ENCODE data around the gene KIF14. TPM values are rescaled to one million over a fixed set of nuclear protein-coding genes. Genes with fewer than 3 reads are reported as not detected.
"Not testable (repeated sequence)": the region's sequence is repeated elsewhere in the genome, so short reads cannot be mapped to it uniquely, and the experiment has no call there.

KIF14 gene
- total and polyA plus RNA-seq, 2 donors (not counting 3 experiments of a cell fraction or from before 2014, with no cell fraction given), result 1.5 to 13.8 TPM

- H3K27ac ChIP-seq (ENCODE audit: insufficient read depth, low read depth, low read length), result no peak overlapping the region
- intact Hi-C loops (cut with micrococcal nuclease), result no loop called here
- CTCF ChIA-PET, result interaction anchor here (1.7 kb wide), 1 partner anchor 9 kb away, joined by 10 read pairs; no protein-coding TSS in a partner anchor
Measured at GRCh38 chr1:200631375-200631774, 10.8 kb upstream of the KIF14 start.

DNA sequence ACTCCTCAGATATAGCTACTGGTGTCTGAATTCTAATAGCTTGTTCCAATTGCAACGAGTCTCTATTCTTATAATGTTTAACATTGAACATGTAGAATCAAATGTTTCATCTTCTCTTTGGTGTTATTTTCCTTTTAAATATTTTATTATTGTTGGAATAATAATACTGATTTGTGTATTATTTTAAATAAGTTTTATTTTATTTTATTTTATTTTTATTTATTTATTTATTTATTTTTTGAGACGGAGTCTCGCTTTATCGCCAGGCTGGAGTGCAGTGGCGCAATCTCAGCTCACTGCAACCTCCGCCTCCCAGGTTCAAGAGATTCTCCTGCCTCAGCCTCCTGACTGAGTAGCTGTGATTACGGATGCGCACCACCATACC lies 10.0 kb upstream of the KIF14 start:
- H3K9me3 ChIP-seq (replicated peaks; ENCODE audit: control insufficient read depth, insufficient read depth, low read length); H3K27ac ChIP-seq (ENCODE audit: insufficient read depth, low read depth, low read length); H3K4me1 ChIP-seq (ENCODE audit: control insufficient read depth, extremely low read depth, insufficient read depth, low read length); H3K4me3 ChIP-seq (replicated peaks in 1 of 3; ENCODE audit: insufficient read depth in 1 of 3, low read depth in 1 of 3, low read length in 3 of 3); DNase-seq (ENCODE audit: low read depth, low spot score); H4K20me1 ChIP-seq (replicated peaks; ENCODE audit: control insufficient read depth, extremely low read depth, insufficient read depth, low read length); H3K27me3 ChIP-seq (ENCODE audit: control insufficient read depth in 2 of 2, insufficient read depth in 2 of 2, low read length in 2 of 2); dilution Hi-C loops (cut with MboI; ENCODE audit: extremely low pct_ligation_motif_present, low sequenced_read_pairs); H2AFZ ChIP-seq (ENCODE audit: low read depth, low read length); H3K9me1 ChIP-seq (replicated peaks; ENCODE audit: control insufficient read depth, extremely low read depth, insufficient read depth, low read length); POLR2A ChIA-PET; H3K4me2 ChIP-seq (ENCODE audit: insufficient read depth, low read length); intact Hi-C loops (cut with micrococcal nuclease); H3K36me3 ChIP-seq (ENCODE audit: control insufficient read depth in 2 of 2, extremely low read depth in 1 of 2, insufficient read depth in 2 of 2, low read length in 2 of 2); H3K9ac ChIP-seq (replicated peaks; ENCODE audit: extremely low read depth, insufficient read depth, low read length); H3K79me2 ChIP-seq (ENCODE audit: control insufficient read depth, insufficient read depth, low read length); FAIRE-seq; BruUV-seq (replicated peaks): not testable (repeated sequence)
- CTCF ChIA-PET, result interaction anchor here (1.7 to 1.9 kb wide), 2 partner anchors 8 to 173 kb away, joined by 6 to 10 read pairs; no protein-coding TSS in a partner anchor

More at GRCh38 chr1:200631375-200631774, 10.8 kb upstream of the KIF14 start:
- POLR2A ChIA-PET, result no interaction called here
- no TSS peak for BruUV-seq (replicated peaks)
- Histone ChIP-seq H3K4me3 (replicated peaks in 1 of 3; ENCODE audit: insufficient read depth in 1 of 3, low read depth in 1 of 3, low read length in 3 of 3) (no peak overlapping the region), H3K36me3 (ENCODE audit: control insufficient read depth in 2 of 2, extremely low read depth in 1 of 2, insufficient read depth in 2 of 2, low read length in 2 of 2) (no peaks in the 10 kb centered on the region), H3K9ac (replicated peaks; ENCODE audit: extremely low read depth, insufficient read depth, low read length) (no peak overlapping the region), H4K20me1 (replicated peaks; ENCODE audit: control insufficient read depth, extremely low read depth, insufficient read depth, low read length) (no peaks in the 10 kb centered on the region), H3K4me2 (ENCODE audit: insufficient read depth, low read length) (no peak overlapping the region), H2AFZ (ENCODE audit: low read depth, low read length) (no peak overlapping the region), H3K9me3 (replicated peaks; ENCODE audit: control insufficient read depth, insufficient read depth, low read length) (no peaks in the 10 kb centered on the region), H3K79me2 (ENCODE audit: control insufficient read depth, insufficient read depth, low read length) (no peaks in the 10 kb centered on the region), H3K9me1 (replicated peaks; ENCODE audit: control insufficient read depth, extremely low read depth, insufficient read depth, low read length) (no peaks in the 10 kb centered on the region), H3K4me1 (ENCODE audit: control insufficient read depth, extremely low read depth, insufficient read depth, low read length) (no peaks in the 10 kb centered on the region), H3K27me3 (ENCODE audit: control insufficient read depth in 2 of 2, insufficient read depth in 2 of 2, low read length in 2 of 2) (no peaks in the 10 kb centered on the region)
- DNase-seq (ENCODE audit: low read depth, low spot score) (no peak), FAIRE-seq (no peak)
- TF ChIP-seq JUN (IDR thresholded peaks at IDR 0.05; ENCODE audit: borderline replicate concordance, insufficient read depth, insufficient read length, low read depth) (no peak), MYC (IDR thresholded peaks at IDR 0.05; ENCODE audit: low read depth, low read length) (no peak), MAX (IDR thresholded peaks at IDR 0.05; ENCODE audit: insufficient read depth, insufficient read length) (no peak), POLR2A (IDR thresholded peaks at IDR 0.05; ENCODE audit: low read depth, low read length) (no peak), FOS (IDR thresholded peaks at IDR 0.05; ENCODE audit: borderline replicate concordance, insufficient read depth, low read length) (no peak), CTCF (IDR thresholded peaks at IDR 0.05; ENCODE audit: extremely low read depth in 1 of 2, insufficient read depth in 1 of 2, low read depth in 1 of 2, low read length in 2 of 2) (no peak), GATA2 (IDR thresholded peaks at IDR 0.05; ENCODE audit: insufficient read depth, insufficient read length, low read depth, low read length) (no peak), EZH2 (IDR thresholded peaks at IDR 0.05; ENCODE audit: borderline replicate concordance, low read depth, low read length, severe bottlenecking) (no peak), POLR2AphosphoS5 (IDR thresholded peaks at IDR 0.05; ENCODE audit: insufficient read depth, low read depth, low read length) (no peak)
- dilution Hi-C loops (cut with MboI; ENCODE audit: extremely low pct_ligation_motif_present, low sequenced_read_pairs), result no loop called here

All from endothelial cell of umbilical vein (primary cell).